ENCODE data around the gene DUOX1.

GRCh38 chr15:45167631-45168205, 37.9 kb downstream of the DUOX1 start:
- TF ChIP-seq CTCF (IDR thresholded peaks at IDR 0.05) (no peak), EZH2 (IDR thresholded peaks at IDR 0.05; ENCODE audit: borderline replicate concordance, insufficient read depth, low read depth, low read length, poor library complexity, severe bottlenecking) (no peak)
